Dendritic cell treated with granulocyte-macrophage colony-stimulating factor and Interleukin-4, amounts not matched to agents 40 ng/mL and 50 ng/mL, for 4 days (primary cell): ENCODE measurements around the gene NEB.

ENCODE experiments used
- H3K27ac Mint-ChIP-seq: one replicate; pipeline ENCODE4 v1.8.0; 2022; ENCODE audit warnings: mild to moderate bottlenecking, mixed read lengths
- H3K27me3 Mint-ChIP-seq: one replicate; pipeline ENCODE4 v1.8.0; 2022; ENCODE audit warnings: mild to moderate bottlenecking, mixed read lengths
- H3K36me3 Mint-ChIP-seq: one replicate; pipeline ENCODE4 v1.8.0; 2022; ENCODE audit warnings: low read depth, mixed read lengths
- H3K4me1 Mint-ChIP-seq: one replicate; pipeline ENCODE4 v1.8.0; 2022; ENCODE audit warnings: low read depth, mixed read lengths
- H3K4me3 Mint-ChIP-seq: one replicate; pipeline ENCODE4 v1.8.0; 2022; ENCODE audit warnings: mild to moderate bottlenecking, moderate library complexity, mixed read lengths
- H3K9me3 Mint-ChIP-seq: one replicate; pipeline ENCODE4 v1.8.0; 2022; ENCODE audit warnings: mixed read lengths
- intact Hi-C: fragments of 100-400 bp; cut with micrococcal nuclease; formaldehyde crosslinking; loops from one replicate; pipeline ENCODE4 v1.15.0; 2022

NEB gene

DNA sequence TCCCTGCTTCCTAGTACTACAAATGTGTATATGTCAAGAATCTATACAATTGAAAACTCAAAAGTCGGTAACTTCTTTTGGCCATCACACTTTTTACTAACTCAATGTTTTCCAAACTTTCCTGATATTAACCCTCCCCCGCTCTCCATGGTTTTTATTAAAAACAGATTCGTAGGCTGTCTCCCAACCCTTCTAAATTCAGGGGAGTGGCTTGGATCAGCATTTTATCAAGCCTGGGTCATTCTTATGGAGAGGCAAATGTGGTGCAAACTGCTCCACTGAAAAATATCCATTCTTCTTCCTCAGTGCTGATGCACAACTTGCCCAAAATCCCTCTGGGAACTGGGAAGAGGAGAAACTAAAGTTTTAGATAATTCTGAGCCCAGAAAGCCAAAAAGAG is 190.4 kb downstream of the NEB start:
- Mint-ChIP-seq H3K4me3 (no peak overlapping the region), H3K27me3 (no peaks in the 10 kb centered on the region), H3K4me1 (no peaks in the 10 kb centered on the region), H3K9me3 (no peaks in the 10 kb centered on the region), H3K36me3 (no peaks in the 10 kb centered on the region), H3K27ac (no peak overlapping the region)
- intact Hi-C loops = no loop called here

DNA sequence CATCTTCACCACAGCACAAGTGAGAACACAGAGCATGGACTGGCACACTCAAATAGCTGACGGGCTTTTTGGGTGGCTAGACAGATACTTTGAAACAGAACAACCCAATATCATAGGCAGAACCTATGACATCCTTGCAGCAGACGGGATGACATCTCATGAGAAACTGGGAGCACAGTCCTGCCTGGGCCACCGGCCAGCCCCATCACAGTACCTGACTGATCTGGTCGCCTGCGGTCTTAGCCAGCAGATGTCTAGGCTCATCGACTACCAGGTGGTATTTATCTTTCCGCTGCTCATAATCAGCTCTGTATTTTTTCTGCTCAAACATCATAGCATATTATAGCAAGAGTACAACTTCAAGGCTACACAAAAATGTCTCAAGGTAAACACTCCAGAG is 200.3 kb downstream of the NEB start:
- Mint-ChIP-seq H3K4me3 (no peak overlapping the region), H3K9me3 (no peaks in the 10 kb centered on the region), H3K27me3 (no peaks in the 10 kb centered on the region), H3K27ac (no peak overlapping the region), H3K4me1 (no peaks in the 10 kb centered on the region), H3K36me3 (no peaks in the 10 kb centered on the region)
- intact Hi-C loops = no loop called here

DNA sequence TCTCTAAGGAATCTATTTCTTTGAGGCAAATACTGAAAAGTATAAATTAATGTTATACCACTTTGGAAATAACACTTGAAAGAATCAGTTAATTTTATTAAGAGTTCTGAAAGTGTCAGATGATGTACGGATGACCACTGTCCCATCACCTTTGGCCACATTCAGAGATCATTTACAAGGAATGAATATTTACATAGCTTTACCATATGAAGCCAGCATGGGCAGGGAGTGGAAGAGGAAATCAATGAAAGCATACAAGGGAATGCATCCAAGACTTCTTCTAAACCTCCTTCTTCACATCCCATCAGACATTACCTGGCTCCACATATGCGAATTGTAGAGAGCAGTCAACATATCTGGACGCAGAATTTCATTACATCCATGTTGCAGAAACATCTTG is 201.1 kb downstream of the NEB start:
- Mint-ChIP-seq H3K4me1 (no peaks in the 10 kb centered on the region), H3K4me3 (no peak overlapping the region), H3K27me3 (no peaks in the 10 kb centered on the region), H3K36me3 (no peaks in the 10 kb centered on the region), H3K9me3 (no peaks in the 10 kb centered on the region), H3K27ac (no peak overlapping the region)
- intact Hi-C loops = no loop called here

DNA sequence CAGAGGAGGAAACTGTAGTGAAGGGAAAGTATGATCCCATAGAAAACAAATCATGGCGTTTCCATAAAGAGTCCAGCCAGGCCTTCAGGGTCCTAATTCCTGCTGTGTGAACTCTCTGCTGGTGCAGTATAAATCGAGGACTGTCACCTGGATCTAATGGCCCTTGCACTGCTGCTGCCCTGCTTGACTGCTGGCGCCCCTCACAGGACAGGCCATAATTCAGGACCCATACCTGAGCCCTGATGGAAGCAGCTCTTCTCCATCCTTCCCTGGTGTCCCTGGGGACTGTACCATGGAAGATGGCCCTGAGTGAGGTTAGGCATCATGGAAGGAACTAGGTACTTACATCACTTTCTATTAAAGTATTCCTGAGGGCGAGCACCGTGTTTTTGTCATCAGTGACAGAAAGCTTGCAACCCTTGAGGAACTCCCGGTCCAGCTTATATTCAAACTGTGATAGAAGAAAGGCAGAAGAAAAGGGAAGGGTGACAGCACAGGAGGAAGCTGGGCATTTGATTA is 207.6 kb downstream of the NEB start:
- H3K36me3 Mint-ChIP-seq = no peaks in the 10 kb centered on the region
- H3K27ac Mint-ChIP-seq = no peak overlapping the region
- H3K27me3 Mint-ChIP-seq = no peaks in the 10 kb centered on the region
- H3K9me3 Mint-ChIP-seq = no peaks in the 10 kb centered on the region
- intact Hi-C loops = no loop called here
- no peak overlapping the region for H3K4me3 Mint-ChIP-seq
- H3K4me1 Mint-ChIP-seq = peaks cover 5% of the 10 kb centered on the region

GRCh38 chr2:151525821-151526373 is 208.4 kb downstream of the NEB start:
- H3K4me3 Mint-ChIP-seq = no peak overlapping the region
- H3K9me3 Mint-ChIP-seq = no peaks in the 10 kb centered on the region
- H3K36me3 Mint-ChIP-seq = no peaks in the 10 kb centered on the region
- no peaks in the 10 kb centered on the region for H3K27me3 Mint-ChIP-seq
- intact Hi-C loops = no loop called here
- peaks cover 5% of the 10 kb centered on the region for H3K4me1 Mint-ChIP-seq
- H3K27ac Mint-ChIP-seq = no peak overlapping the region

- Mint-ChIP-seq H3K36me3 (no peaks in the 10 kb centered on the region), H3K4me1 (peaks cover 5% of the 10 kb centered on the region), H3K4me3 (no peak overlapping the region), H3K27ac (no peak overlapping the region), H3K9me3 (no peaks in the 10 kb centered on the region), H3K27me3 (no peaks in the 10 kb centered on the region)
- intact Hi-C loops = no loop called here
Measured at GRCh38 chr2:151523850-151524249, 210.4 kb downstream of the NEB start.

GRCh38 chr2:151522556-151522955 is 211.7 kb downstream of the NEB start:
- H3K27me3 Mint-ChIP-seq = no peaks in the 10 kb centered on the region
- H3K9me3 Mint-ChIP-seq = no peaks in the 10 kb centered on the region
- no peaks in the 10 kb centered on the region for H3K36me3 Mint-ChIP-seq
- intact Hi-C loops = no loop called here
- no peak overlapping the region for H3K4me3 Mint-ChIP-seq
- H3K4me1 Mint-ChIP-seq = peaks cover 5% of the 10 kb centered on the region
- H3K27ac Mint-ChIP-seq = no peak overlapping the region

- H3K36me3 Mint-ChIP-seq = no peaks in the 10 kb centered on the region
- no peak overlapping the region for H3K4me3 Mint-ChIP-seq
- intact Hi-C loops = no loop called here
- no peaks in the 10 kb centered on the region for H3K27me3 Mint-ChIP-seq
- H3K4me1 Mint-ChIP-seq = peaks cover 2% of the 10 kb centered on the region
- H3K27ac Mint-ChIP-seq = no peak overlapping the region
- no peaks in the 10 kb centered on the region for H3K9me3 Mint-ChIP-seq
Measured at GRCh38 chr2:151520976-151521375, 213.3 kb downstream of the NEB start.

DNA sequence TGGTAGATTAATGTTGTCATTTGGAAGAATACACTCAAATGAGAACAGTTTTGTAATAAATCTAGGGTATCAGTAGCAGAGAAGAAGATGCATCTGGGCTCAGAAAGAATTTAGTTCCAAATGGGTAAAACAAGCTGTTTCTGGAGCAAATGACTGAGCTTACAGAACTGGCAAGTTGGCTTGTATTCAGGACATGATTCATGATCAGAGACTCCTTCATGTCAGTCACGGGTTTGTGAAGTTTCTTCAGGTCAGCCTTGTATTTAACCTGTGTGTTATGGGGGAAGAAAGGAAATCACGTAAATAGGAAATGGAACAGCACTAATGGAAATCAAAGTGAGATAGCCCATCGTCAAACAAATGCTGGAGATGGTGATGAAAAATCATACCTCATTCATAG is 215.5 kb downstream of the NEB start:
- Mint-ChIP-seq H3K4me1 (no peaks in the 10 kb centered on the region), H3K4me3 (no peak overlapping the region), H3K27ac (no peak overlapping the region), H3K36me3 (no peaks in the 10 kb centered on the region), H3K27me3 (no peaks in the 10 kb centered on the region), H3K9me3 (no peaks in the 10 kb centered on the region)
- intact Hi-C loops = no loop called here

- Mint-ChIP-seq H3K4me1 (no peaks in the 10 kb centered on the region), H3K4me3 (no peak overlapping the region), H3K36me3 (no peaks in the 10 kb centered on the region), H3K9me3 (no peaks in the 10 kb centered on the region), H3K27ac (no peak overlapping the region), H3K27me3 (no peaks in the 10 kb centered on the region)
- intact Hi-C loops = no loop called here
Measured at GRCh38 chr2:151508519-151508918, 225.8 kb downstream of the NEB start.

DNA sequence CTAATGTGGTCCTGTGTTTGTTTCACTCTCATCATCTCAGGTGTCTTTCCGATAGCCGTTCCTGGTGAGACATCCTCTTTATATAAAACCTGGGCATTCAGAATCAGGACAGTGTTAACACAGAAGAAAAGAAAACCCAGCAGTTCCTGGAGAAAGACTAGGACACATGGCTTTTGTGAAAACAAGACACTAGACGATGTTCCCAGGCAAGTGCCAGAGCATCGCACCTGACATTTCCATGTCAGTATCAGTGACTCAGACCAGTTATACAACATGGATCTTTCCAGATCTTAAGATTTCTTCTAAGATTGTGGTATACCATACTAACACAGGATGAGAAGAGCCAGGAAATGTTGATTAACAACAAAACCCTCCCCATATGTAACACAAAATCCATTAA is 228.1 kb downstream of the NEB start:
- Mint-ChIP-seq H3K4me1 (no peaks in the 10 kb centered on the region), H3K36me3 (no peaks in the 10 kb centered on the region), H3K27me3 (no peaks in the 10 kb centered on the region)

DNA sequence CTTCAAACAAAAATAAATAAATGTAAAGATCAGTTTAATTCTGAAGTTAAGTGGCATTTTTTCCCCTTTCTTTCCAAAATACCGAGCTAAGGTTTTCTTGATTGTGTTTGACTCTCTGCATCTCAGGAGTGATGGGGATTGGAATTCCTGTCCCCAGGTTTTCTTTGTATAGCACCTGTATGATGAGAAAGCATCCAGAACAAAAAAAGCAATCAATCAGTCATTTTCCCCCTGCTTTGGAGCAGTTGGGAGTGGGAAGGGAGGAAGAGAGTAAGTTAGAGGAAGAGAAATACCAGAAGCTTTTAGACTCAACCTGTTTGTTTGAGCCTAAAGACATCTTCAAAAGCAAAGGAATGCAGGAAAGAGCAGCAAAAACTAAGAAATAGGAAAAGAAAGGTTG is 236.1 kb downstream of the NEB start:
- Mint-ChIP-seq H3K27me3 (no peaks in the 10 kb centered on the region), H3K4me3 (no peak overlapping the region), H3K9me3 (no peaks in the 10 kb centered on the region), H3K27ac (no peak overlapping the region), H3K4me1 (no peaks in the 10 kb centered on the region), H3K36me3 (no peaks in the 10 kb centered on the region)
- intact Hi-C loops = no loop called here

More for the DNA sequence above, 228.1 kb downstream of the NEB start:
- Mint-ChIP-seq H3K9me3 (no peaks in the 10 kb centered on the region), H3K4me3 (no peak overlapping the region), H3K27ac (no peak overlapping the region)
- intact Hi-C loops = no loop called here

- intact Hi-C loops = no loop called here
Measured at GRCh38 chr2:151491496-151491895, 242.8 kb downstream of the NEB start.

DNA sequence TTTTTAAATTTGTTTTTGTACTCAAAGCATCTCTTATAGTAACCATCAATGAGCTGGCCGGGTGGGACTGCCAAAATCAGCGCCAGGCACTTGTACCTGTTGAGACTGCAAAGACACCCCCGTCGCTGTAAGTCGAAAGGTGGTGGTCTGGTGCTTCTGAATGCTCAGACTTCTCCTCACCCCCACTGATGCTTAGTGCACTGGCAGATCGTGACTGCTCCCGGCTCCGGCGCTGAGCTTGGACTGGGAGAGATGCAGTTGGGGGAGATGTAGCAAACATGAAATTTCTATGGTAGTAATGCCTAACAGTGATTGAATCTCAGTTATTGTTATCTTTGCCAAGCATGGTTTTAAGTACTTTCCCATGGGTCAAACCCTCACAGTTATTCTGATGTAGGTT is 244.0 kb downstream of the NEB start:
- intact Hi-C loops = no loop called here
- H3K4me1 Mint-ChIP-seq = no peaks in the 10 kb centered on the region
- H3K27ac Mint-ChIP-seq = no peak overlapping the region
- H3K36me3 Mint-ChIP-seq = peaks cover 33% of the 10 kb centered on the region
- H3K9me3 Mint-ChIP-seq = no peaks in the 10 kb centered on the region
- no peaks in the 10 kb centered on the region for H3K27me3 Mint-ChIP-seq
- H3K4me3 Mint-ChIP-seq = no peak overlapping the region

More at GRCh38 chr2:151491496-151491895, 242.8 kb downstream of the NEB start:
- H3K4me3 Mint-ChIP-seq = no peak overlapping the region
- no peaks in the 10 kb centered on the region for H3K9me3 Mint-ChIP-seq
- H3K27me3 Mint-ChIP-seq = no peaks in the 10 kb centered on the region
- H3K36me3 Mint-ChIP-seq = peaks cover 25% of the 10 kb centered on the region
- H3K27ac Mint-ChIP-seq = no peak overlapping the region
- H3K4me1 Mint-ChIP-seq = no peaks in the 10 kb centered on the region

GRCh38 chr2:151486053-151486452 is 248.2 kb downstream of the NEB start:
- intact Hi-C loops = no loop called here
- H3K4me3 Mint-ChIP-seq = no peak overlapping the region
- H3K36me3 Mint-ChIP-seq = peaks cover 50% of the 10 kb centered on the region

More at GRCh38 chr2:151486053-151486452, 248.2 kb downstream of the NEB start:
- Mint-ChIP-seq H3K9me3 (no peaks in the 10 kb centered on the region), H3K27ac (no peak overlapping the region), H3K4me1 (peaks cover 7% of the 10 kb centered on the region), H3K27me3 (no peaks in the 10 kb centered on the region)
